ENCODE results near the gene PLCD3.

DNA sequence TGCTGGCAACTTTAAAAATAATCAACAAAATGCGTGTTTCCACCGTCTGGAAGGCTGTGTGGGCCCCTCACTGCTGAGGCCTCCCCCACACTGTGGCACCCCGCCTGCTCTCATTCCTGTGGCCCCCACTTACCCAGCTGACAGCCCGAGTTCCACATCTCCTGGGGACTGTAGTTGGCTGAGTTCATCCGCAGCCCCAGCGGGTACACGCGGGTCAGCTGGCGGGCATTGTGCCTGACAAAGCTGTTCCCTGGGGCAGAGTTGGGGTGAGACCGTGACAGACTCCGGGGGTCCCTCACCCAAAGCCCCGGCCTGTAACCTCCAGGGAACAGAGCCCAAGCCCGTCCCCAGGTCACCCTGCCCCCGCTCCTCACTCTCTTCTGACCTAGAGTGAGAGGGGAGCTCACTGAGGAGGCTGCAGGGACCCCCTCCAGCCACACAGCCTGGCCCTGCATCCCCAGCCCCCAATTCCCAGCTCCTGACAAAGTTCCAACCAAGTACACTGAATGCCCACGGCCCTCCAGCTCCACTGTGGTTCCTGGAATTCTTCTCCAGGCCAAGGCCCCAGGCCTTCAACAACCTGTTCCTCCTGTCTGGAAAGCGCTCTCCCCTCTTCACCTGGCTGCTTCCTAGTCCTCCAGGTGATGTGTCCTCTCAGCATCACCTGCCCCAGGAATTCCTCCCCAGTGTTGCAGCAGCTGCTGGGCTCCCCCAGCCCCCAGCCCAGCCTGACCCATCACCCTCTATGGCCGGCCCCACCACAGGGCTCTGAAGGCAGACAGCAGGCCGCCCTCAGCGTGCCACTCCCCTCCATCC lies 18.0 kb downstream of the PLCD3 start:
- TF ChIP-seq ISL2 (CRISPR knock-in tag; IDR thresholded peaks at IDR 0.05), result no peak
- TF ChIP-seq CEBPG (CRISPR knock-in tag; IDR thresholded peaks at IDR 0.05), result no peak
- TF ChIP-seq ZNF589 (CRISPR knock-in tag; conservative IDR thresholded peaks at IDR 0.05), result no peak
- no peak for TF ChIP-seq ZNF326 (CRISPR knock-in tag; IDR thresholded peaks at IDR 0.05; ENCODE audit: borderline replicate concordance)
- no peak for TF ChIP-seq POLR2A (IDR thresholded peaks at IDR 0.05; ENCODE audit: insufficient read depth in 1 of 2, low read depth in 2 of 2, low read length in 2 of 2)
- no peak for TF ChIP-seq HNRNPLL (IDR thresholded peaks at IDR 0.05; ENCODE audit: low read depth, low read length, poor library complexity, severe bottlenecking)
- no peak for TF ChIP-seq ZNF761 (CRISPR knock-in tag; conservative IDR thresholded peaks at IDR 0.05)
- TF ChIP-seq, protein P1, sequence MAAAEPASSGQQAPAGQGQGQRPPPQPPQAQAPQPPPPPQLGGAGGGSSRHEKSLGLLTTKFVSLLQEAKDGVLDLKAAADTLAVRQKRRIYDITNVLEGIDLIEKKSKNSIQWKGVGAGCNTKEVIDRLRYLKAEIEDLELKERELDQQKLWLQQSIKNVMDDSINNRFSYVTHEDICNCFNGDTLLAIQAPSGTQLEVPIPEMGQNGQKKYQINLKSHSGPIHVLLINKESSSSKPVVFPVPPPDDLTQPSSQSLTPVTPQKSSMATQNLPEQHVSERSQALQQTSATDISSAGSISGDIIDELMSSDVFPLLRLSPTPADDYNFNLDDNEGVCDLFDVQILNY (CRISPR knock-in tag; conservative IDR thresholded peaks at IDR 0.05), result no peak
- TF ChIP-seq, protein P2, sequence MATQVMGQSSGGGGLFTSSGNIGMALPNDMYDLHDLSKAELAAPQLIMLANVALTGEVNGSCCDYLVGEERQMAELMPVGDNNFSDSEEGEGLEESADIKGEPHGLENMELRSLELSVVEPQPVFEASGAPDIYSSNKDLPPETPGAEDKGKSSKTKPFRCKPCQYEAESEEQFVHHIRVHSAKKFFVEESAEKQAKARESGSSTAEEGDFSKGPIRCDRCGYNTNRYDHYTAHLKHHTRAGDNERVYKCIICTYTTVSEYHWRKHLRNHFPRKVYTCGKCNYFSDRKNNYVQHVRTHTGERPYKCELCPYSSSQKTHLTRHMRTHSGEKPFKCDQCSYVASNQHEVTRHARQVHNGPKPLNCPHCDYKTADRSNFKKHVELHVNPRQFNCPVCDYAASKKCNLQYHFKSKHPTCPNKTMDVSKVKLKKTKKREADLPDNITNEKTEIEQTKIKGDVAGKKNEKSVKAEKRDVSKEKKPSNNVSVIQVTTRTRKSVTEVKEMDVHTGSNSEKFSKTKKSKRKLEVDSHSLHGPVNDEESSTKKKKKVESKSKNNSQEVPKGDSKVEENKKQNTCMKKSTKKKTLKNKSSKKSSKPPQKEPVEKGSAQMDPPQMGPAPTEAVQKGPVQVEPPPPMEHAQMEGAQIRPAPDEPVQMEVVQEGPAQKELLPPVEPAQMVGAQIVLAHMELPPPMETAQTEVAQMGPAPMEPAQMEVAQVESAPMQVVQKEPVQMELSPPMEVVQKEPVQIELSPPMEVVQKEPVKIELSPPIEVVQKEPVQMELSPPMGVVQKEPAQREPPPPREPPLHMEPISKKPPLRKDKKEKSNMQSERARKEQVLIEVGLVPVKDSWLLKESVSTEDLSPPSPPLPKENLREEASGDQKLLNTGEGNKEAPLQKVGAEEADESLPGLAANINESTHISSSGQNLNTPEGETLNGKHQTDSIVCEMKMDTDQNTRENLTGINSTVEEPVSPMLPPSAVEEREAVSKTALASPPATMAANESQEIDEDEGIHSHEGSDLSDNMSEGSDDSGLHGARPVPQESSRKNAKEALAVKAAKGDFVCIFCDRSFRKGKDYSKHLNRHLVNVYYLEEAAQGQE (IDR thresholded peaks at IDR 0.05; ENCODE audit: borderline replicate concordance in 1 of 2, low read depth in 1 of 2, low read length in 2 of 2), result no peak
- no peak for TF ChIP-seq EZH2 (conservative IDR thresholded peaks at IDR 0.05; ENCODE audit: low read depth, low read length)
- TF ChIP-seq, protein P3, sequence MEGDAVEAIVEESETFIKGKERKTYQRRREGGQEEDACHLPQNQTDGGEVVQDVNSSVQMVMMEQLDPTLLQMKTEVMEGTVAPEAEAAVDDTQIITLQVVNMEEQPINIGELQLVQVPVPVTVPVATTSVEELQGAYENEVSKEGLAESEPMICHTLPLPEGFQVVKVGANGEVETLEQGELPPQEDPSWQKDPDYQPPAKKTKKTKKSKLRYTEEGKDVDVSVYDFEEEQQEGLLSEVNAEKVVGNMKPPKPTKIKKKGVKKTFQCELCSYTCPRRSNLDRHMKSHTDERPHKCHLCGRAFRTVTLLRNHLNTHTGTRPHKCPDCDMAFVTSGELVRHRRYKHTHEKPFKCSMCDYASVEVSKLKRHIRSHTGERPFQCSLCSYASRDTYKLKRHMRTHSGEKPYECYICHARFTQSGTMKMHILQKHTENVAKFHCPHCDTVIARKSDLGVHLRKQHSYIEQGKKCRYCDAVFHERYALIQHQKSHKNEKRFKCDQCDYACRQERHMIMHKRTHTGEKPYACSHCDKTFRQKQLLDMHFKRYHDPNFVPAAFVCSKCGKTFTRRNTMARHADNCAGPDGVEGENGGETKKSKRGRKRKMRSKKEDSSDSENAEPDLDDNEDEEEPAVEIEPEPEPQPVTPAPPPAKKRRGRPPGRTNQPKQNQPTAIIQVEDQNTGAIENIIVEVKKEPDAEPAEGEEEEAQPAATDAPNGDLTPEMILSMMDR (CRISPR knock-in tag; IDR thresholded peaks at IDR 0.05), result no peak
- no peak for TF ChIP-seq JUND (CRISPR knock-in tag; IDR thresholded peaks at IDR 0.05)
- TF ChIP-seq MIXL1 (CRISPR knock-in tag; IDR thresholded peaks at IDR 0.05), result no peak
- TF ChIP-seq ZNF629 (CRISPR knock-in tag; conservative IDR thresholded peaks at IDR 0.05), result no peak
